HG03571 (cell line): ENCODE results near the gene VKORC1.

Experiments used
- ATAC-seq: cut with Tn5 transposase; IDR thresholded peaks from one replicate; pipeline ENCODE4 v1.9.1; 2021; ENCODE audit not compliant: unreplicated experiment

Gene VKORC1

GRCh38 chr16:31130336-31130891 is 35.8 kb upstream of the VKORC1 start:
- no peak for ATAC-seq

- no peak for ATAC-seq
These were observed 35.2 kb upstream of the VKORC1 start for GRCh38 chr16:31129568-31130335.

- ATAC-seq, result no peak
These were observed 34.3 kb upstream of the VKORC1 start for GRCh38 chr16:31128711-31129567.

- no peak for ATAC-seq
These were observed 32.6 kb upstream of the VKORC1 start for GRCh38 chr16:31127182-31127581.

- no peak for ATAC-seq
These were observed 31.2 kb upstream of the VKORC1 start for GRCh38 chr16:31125844-31126243.

- ATAC-seq, result no peak
These were observed 25.5 kb upstream of the VKORC1 start for GRCh38 chr16:31120129-31120528.

GRCh38 chr16:31118223-31119155 is 23.9 kb upstream of the VKORC1 start:
- no peak for ATAC-seq

- peak; percentile 81 for ATAC-seq
These were observed 23.0 kb upstream of the VKORC1 start, which contains the start of gene KAT8 for GRCh38 chr16:31117384-31118222. Gene KAT8, plus strand, starts transcription at chr16:31117664. Its CDS starts 18 bp downstream, at chr16:31117682.

- no peak for ATAC-seq
These were observed 19.9 kb upstream of the VKORC1 start for GRCh38 chr16:31114468-31114867.

- no peak for ATAC-seq
These were observed 18.8 kb upstream of the VKORC1 start for GRCh38 chr16:31113121-31114120.

GRCh38 chr16:31112711-31113110 is 18.1 kb upstream of the VKORC1 start:
- ATAC-seq, result no peak

- ATAC-seq, result no peak
These were observed 17.4 kb upstream of the VKORC1 start for GRCh38 chr16:31111881-31112466.

- no peak for ATAC-seq
These were observed 15.8 kb upstream of the VKORC1 start for GRCh38 chr16:31110106-31111034.

- no peak for ATAC-seq
These were observed 15.0 kb upstream of the VKORC1 start for GRCh38 chr16:31109622-31110021.

GRCh38 chr16:31108794-31109558 is 14.4 kb upstream of the VKORC1 start:
- ATAC-seq, result no peak

GRCh38 chr16:31108035-31108793 is 13.6 kb upstream of the VKORC1 start, which contains the start of gene BCKDK:
Gene BCKDK, plus strand, starts transcription at chr16:31108386. Its CDS starts 838 bp downstream, at chr16:31109224.
- peak; percentile 76 for ATAC-seq
